HEK293 (cell line): Measurements from ENCODE around the gene ASTN2.

ENCODE experiments used
- CTCF ChIA-PET: fragments of 350-600 bp; formaldehyde crosslinking; extraction: SDS; loops from one replicate; lab custom pipeline; 2021; ENCODE audit warnings: antibody characterized with exemption; lab: Yijun Ruan, JAX
- POLR2A ChIA-PET: fragments of 300-600 bp; formaldehyde crosslinking; extraction: SDS; loops from one replicate; lab custom pipeline; 2020; ENCODE audit warnings: antibody characterized with exemption, inconsistent platforms; lab: Yijun Ruan, JAX
- H3K27ac ChIP-seq: fragments of 200-500 bp; sonication (Bioruptor generic); 2 replicates; pipeline ENCODE4 v1.5.1; 2014; ENCODE audit warnings: low read depth, low read length, control low read depth, inconsistent platforms; ENCODE audit errors: extremely low read depth
- H3K36me3 ChIP-seq, 2 experiments: fragments of 200-500 bp in 1 of 2; sonication (Bioruptor generic) in 1 of 2; 1 replicate in 1 of 2; 2 replicates in 1 of 2; pipeline ENCODE4 v1.5.1; 2014 to 2017; ENCODE audit warnings: inconsistent platforms in 2 of 2, low read length in 2 of 2; ENCODE audit not compliant: control insufficient read depth in 2 of 2, insufficient read depth in 1 of 2
- H3K4me1 ChIP-seq: fragments of 200-500 bp; sonication (Bioruptor generic); 2 replicates; pipeline ENCODE4 v1.5.1; 2014; ENCODE audit warnings: mild to moderate bottlenecking, low read length, inconsistent platforms; ENCODE audit not compliant: control insufficient read depth, insufficient read depth
- H3K4me3 ChIP-seq: 2 replicates; pipeline ENCODE4 v1.5.1; 2011; ENCODE audit warnings: low read depth, mild to moderate bottlenecking, control low read depth, low read length, moderate library complexity
- H3K9me3 ChIP-seq: fragments of 200-500 bp; sonication (Bioruptor generic); 2 replicates; pipeline ENCODE4 v1.5.1; 2014; ENCODE audit warnings: low read depth, low read length, inconsistent platforms; ENCODE audit not compliant: control insufficient read depth, insufficient read depth
- GLI4 ChIP-seq: fragments of 450-650 bp; formaldehyde crosslinking; IDR thresholded peaks from 2 replicates; pipeline ENCODE4 v1.5.1; 2016; ENCODE audit warnings: missing biosample characterization, missing genetic modification characterization
- GLIS2 ChIP-seq: fragments of 450-650 bp; formaldehyde crosslinking; IDR thresholded peaks from 2 replicates; pipeline ENCODE4 v1.5.1; 2016; ENCODE audit warnings: missing biosample characterization, missing genetic modification characterization
- KLF16 ChIP-seq: fragments of 450-650 bp; formaldehyde crosslinking; IDR thresholded peaks from 2 replicates; pipeline ENCODE4 v1.5.1; 2017; ENCODE audit warnings: missing biosample characterization, missing genetic modification characterization
- PRDM6 ChIP-seq: fragments of 450-650 bp; formaldehyde crosslinking; IDR thresholded peaks from 2 replicates; pipeline ENCODE4 v1.5.1; 2017; ENCODE audit warnings: missing biosample characterization, missing genetic modification characterization
- REPIN1 ChIP-seq: fragments of 450-650 bp; formaldehyde crosslinking; IDR thresholded peaks from 2 replicates; pipeline ENCODE4 v1.5.1; 2017; ENCODE audit warnings: missing biosample characterization, missing genetic modification characterization, low read depth
- ZBTB48 ChIP-seq: fragments of 450-650 bp; formaldehyde crosslinking; IDR thresholded peaks from 2 replicates; pipeline ENCODE4 v1.5.1; 2016; ENCODE audit warnings: missing biosample characterization, missing genetic modification characterization
- ZIC2 ChIP-seq: fragments of 450-650 bp; formaldehyde crosslinking; IDR thresholded peaks from 2 replicates; pipeline ENCODE4 v1.5.1; 2016; ENCODE audit warnings: missing biosample characterization, missing genetic modification characterization
- ZNF132 ChIP-seq: fragments of 450-650 bp; formaldehyde crosslinking; IDR thresholded peaks from 2 replicates; pipeline ENCODE4 v1.5.1; 2017; ENCODE audit warnings: missing biosample characterization, missing genetic modification characterization, borderline replicate concordance
- ZNF133 ChIP-seq: fragments of 450-650 bp; formaldehyde crosslinking; IDR thresholded peaks from 2 replicates; pipeline ENCODE4 v1.5.1; 2016; ENCODE audit warnings: missing biosample characterization, missing genetic modification characterization
- ZNF2 ChIP-seq: fragments of 450-650 bp; formaldehyde crosslinking; IDR thresholded peaks from 2 replicates; pipeline ENCODE4 v1.5.1; 2016; ENCODE audit warnings: missing biosample characterization, missing genetic modification characterization
- ZNF398 ChIP-seq: fragments of 450-650 bp; formaldehyde crosslinking; IDR thresholded peaks from 2 replicates; pipeline ENCODE4 v1.5.1; 2017; ENCODE audit warnings: missing biosample characterization, missing genetic modification characterization
- ZNF404 ChIP-seq: fragments of 450-650 bp; formaldehyde crosslinking; IDR thresholded peaks from 2 replicates; pipeline ENCODE4 v1.5.1; 2017; ENCODE audit warnings: missing biosample characterization, missing genetic modification characterization
- ZNF529 ChIP-seq: fragments of 450-650 bp; formaldehyde crosslinking; IDR thresholded peaks from 2 replicates; pipeline ENCODE4 v1.5.1; 2017; ENCODE audit warnings: missing genetic modification characterization, missing biosample characterization; ENCODE audit not compliant: insufficient replicate concordance
- ZNF549 ChIP-seq: fragments of 450-650 bp; IDR thresholded peaks from 2 replicates; pipeline ENCODE4 v1.5.1; 2018; ENCODE audit warnings: missing biosample characterization, missing genetic modification characterization, mild to moderate bottlenecking, inconsistent platforms, moderate library complexity
- ZNF558 ChIP-seq: fragments of 450-650 bp; formaldehyde crosslinking; IDR thresholded peaks from 2 replicates; pipeline ENCODE4 v1.5.1; 2016; ENCODE audit warnings: missing biosample characterization, missing genetic modification characterization
- ZNF571 ChIP-seq: fragments of 450-650 bp; formaldehyde crosslinking; IDR thresholded peaks from 2 replicates; pipeline ENCODE4 v1.5.0; 2017; ENCODE audit warnings: missing biosample characterization, missing genetic modification characterization
- ZNF585B ChIP-seq: fragments of 450-650 bp; formaldehyde crosslinking; IDR thresholded peaks from 2 replicates; pipeline ENCODE4 v1.5.1; 2016; ENCODE audit warnings: missing biosample characterization, missing genetic modification characterization
- ZNF645 ChIP-seq: fragments of 450-650 bp; formaldehyde crosslinking; IDR thresholded peaks from 2 replicates; pipeline ENCODE4; 2016; ENCODE audit warnings: missing biosample characterization, missing genetic modification characterization
- ZNF677 ChIP-seq: fragments of 450-650 bp; IDR thresholded peaks from 2 replicates; pipeline ENCODE4 v1.5.0; 2018; ENCODE audit warnings: missing biosample characterization, mild to moderate bottlenecking, missing genetic modification characterization, moderate library complexity
- ZNF768 ChIP-seq: fragments of 450-650 bp; formaldehyde crosslinking; IDR thresholded peaks from 2 replicates; pipeline ENCODE4 v1.5.1; 2018; ENCODE audit warnings: missing biosample characterization, mild to moderate bottlenecking, missing genetic modification characterization

The ASTN2 gene

GRCh38 chr9:117340422-117340821 is 74.4 kb downstream of the ASTN2 start:
- no peaks in the 10 kb centered on the region for H3K4me1 ChIP-seq
- H3K9me3 ChIP-seq, result no peaks in the 10 kb centered on the region
- H3K36me3 ChIP-seq, result no peaks in the 10 kb centered on the region
- H3K27ac ChIP-seq, result no peak overlapping the region
- no peak for TF ChIP-seq ZNF768 (tag by site-specific recombination)
- no peak for TF ChIP-seq ZIC2 (tag by site-specific recombination)
- TF ChIP-seq ZNF645, result no peak
- no peak for TF ChIP-seq ZNF398 (tag by site-specific recombination)
- no peak for TF ChIP-seq ZNF558 (tag by site-specific recombination)
- TF ChIP-seq REPIN1 (tag by site-specific recombination), result no peak
- no peak for TF ChIP-seq ZNF571 (tag by site-specific recombination)
- no peak for TF ChIP-seq GLI4
- no peak for TF ChIP-seq ZBTB48
- TF ChIP-seq ZNF529 (tag by site-specific recombination), result no peak
- TF ChIP-seq GLIS2 (tag by site-specific recombination), result no peak
- TF ChIP-seq ZNF2 (tag by site-specific recombination), result no peak
- no peak for TF ChIP-seq KLF16 (tag by site-specific recombination)
- POLR2A ChIA-PET, result no interaction called here
- CTCF ChIA-PET, result no interaction called here
- no peak overlapping the region for H3K4me3 ChIP-seq

GRCh38 chr9:117335837-117336433 is 78.9 kb downstream of the ASTN2 start:
- no peaks in the 10 kb centered on the region for H3K9me3 ChIP-seq
- TF ChIP-seq ZNF677 (no peak), ZNF585B (tag by site-specific recombination) (no peak), ZNF558 (tag by site-specific recombination) (no peak), ZNF549 (tag by site-specific recombination) (no peak), ZNF133 (no peak), PRDM6 (tag by site-specific recombination) (no peak), ZNF132 (tag by site-specific recombination) (no peak), ZNF404 (tag by site-specific recombination) (no peak)
- TF ChIP-seq, all 188 proteins: peak for 0
- CTCF ChIA-PET, result no interaction called here
- H3K4me3 ChIP-seq, result no peak overlapping the region
- H3K4me1 ChIP-seq, result no peaks in the 10 kb centered on the region
- POLR2A ChIA-PET, result no interaction called here
- no peaks in the 10 kb centered on the region for H3K36me3 ChIP-seq
- no peak overlapping the region for H3K27ac ChIP-seq
